ENCODE measurements around the gene PRR36. TPM values are rescaled to one million over a fixed set of nuclear protein-coding genes. Genes with fewer than 3 reads are reported as not detected.

The PRR36 gene
- 0.94 and 1.00 TPM in 2 replicates for polyA plus RNA-seq (2013)

DNA sequence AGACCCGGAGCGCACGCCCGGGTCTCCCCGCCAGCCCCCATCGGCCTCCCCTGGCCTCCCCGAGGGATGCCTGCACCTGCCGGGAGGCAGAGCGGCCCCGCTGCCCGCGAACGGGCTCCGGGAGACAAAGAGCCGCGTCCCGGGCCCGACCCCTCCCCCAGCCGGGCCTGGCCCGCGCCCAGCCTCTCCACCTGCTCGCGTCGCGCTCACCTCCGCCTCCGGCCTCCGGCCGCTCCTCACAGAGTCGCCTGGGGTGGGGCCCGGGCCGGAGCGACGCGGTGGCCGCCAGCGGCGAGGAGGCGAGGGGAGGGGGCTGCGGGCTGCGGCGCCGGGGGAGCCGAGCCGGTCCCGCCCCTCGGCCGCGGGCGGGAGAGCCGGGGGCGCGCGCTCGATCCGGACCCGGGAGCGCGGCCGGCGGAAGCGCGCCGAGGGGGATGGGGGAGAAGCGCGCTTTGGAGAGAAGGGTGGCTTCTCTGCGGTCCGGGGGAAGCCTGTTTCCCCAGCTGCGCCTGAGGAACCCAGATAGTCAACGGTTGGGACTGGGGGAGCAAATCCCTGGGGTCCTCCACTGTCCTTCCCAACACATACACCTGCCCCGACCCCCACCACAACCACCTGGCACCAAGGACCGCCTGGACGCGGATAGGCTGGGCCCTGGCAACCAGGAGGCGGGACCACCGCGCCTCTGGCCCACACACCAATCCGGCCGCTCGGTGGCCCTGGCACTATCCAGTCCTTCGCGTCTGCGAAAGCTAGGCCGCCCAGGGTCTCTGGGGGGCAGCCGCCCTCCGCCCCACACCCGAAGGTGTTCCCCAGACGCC, at the start of gene PRR36:
TSS of gene PRR36 (minus strand) at position 315 of the 821 bp plus-strand sequence. CDS start 701 bp downstream, outside the sequence.
- Histone ChIP-seq H3K79me2 (ENCODE audit: control insufficient read depth, insufficient read depth, low read length, poor library complexity) (no peaks in the 10 kb centered on the region), H4K8ac (ENCODE audit: low read depth, low read length) (peak within 1 kb of the TSS; percentile 24), H2BK5ac (ENCODE audit: low read depth, low read length, poor library complexity) (no peak within 1 kb of the TSS), H2BK12ac (ENCODE audit: low read length) (no peak within 1 kb of the TSS), H2AK5ac (ENCODE audit: low read length) (no peak within 1 kb of the TSS), H4K12ac (ENCODE audit: low read depth, low read length) (no peak within 1 kb of the TSS), H3K4me1 (ENCODE audit: control insufficient read depth in 1 of 2, insufficient read depth in 2 of 2, low read length in 2 of 2) (peaks cover 10 to 30% of the 10 kb centered on the region in 2 experiments), H3K23ac (ENCODE audit: low read length) (no peak within 1 kb of the TSS), H3K14ac (ENCODE audit: low read length) (no peak within 1 kb of the TSS), H3K9me3 (ENCODE audit: insufficient read depth, low read depth, low read length) (peaks cover 10% of the 10 kb centered on the region), H3K4me3 (ENCODE audit: low read depth, low read length) (peak within 1 kb of the TSS; percentile 42), H3K36me3 (ENCODE audit: control insufficient read depth in 1 of 2, insufficient read depth in 2 of 2, low read length in 2 of 2) (no peaks in the 10 kb centered on the region), H4K91ac (ENCODE audit: low read depth, low read length) (no peak within 1 kb of the TSS), H3K4me2 (ENCODE audit: low read length) (peak within 1 kb of the TSS; percentile 72), H3K79me1 (ENCODE audit: low read length) (peaks cover 3% of the 10 kb centered on the region), H3K9ac (ENCODE audit: low read length) (no peak within 1 kb of the TSS), H3K27me3 (ENCODE audit: insufficient read depth, low read length) (peaks cover 19% of the 10 kb centered on the region), H2AFZ (ENCODE audit: insufficient read depth, low read length, poor library complexity) (no peak within 1 kb of the TSS), H3K27ac (ENCODE audit: low read depth, low read length) (no peak within 1 kb of the TSS), H2BK120ac (ENCODE audit: insufficient read depth, low read length, poor library complexity) (no peak within 1 kb of the TSS), H3K18ac (ENCODE audit: low read length) (no peak within 1 kb of the TSS), H3K4ac (ENCODE audit: low read depth, low read length) (no peak within 1 kb of the TSS)
- peak in 1 of 2 donors; percentile 16 for DNase-seq
- no CpG with 5 or more reads among the region's 88 CpGs for WGBS (ENCODE audit: extremely low coverage, insufficient coverage, insufficient read length)

DNA sequence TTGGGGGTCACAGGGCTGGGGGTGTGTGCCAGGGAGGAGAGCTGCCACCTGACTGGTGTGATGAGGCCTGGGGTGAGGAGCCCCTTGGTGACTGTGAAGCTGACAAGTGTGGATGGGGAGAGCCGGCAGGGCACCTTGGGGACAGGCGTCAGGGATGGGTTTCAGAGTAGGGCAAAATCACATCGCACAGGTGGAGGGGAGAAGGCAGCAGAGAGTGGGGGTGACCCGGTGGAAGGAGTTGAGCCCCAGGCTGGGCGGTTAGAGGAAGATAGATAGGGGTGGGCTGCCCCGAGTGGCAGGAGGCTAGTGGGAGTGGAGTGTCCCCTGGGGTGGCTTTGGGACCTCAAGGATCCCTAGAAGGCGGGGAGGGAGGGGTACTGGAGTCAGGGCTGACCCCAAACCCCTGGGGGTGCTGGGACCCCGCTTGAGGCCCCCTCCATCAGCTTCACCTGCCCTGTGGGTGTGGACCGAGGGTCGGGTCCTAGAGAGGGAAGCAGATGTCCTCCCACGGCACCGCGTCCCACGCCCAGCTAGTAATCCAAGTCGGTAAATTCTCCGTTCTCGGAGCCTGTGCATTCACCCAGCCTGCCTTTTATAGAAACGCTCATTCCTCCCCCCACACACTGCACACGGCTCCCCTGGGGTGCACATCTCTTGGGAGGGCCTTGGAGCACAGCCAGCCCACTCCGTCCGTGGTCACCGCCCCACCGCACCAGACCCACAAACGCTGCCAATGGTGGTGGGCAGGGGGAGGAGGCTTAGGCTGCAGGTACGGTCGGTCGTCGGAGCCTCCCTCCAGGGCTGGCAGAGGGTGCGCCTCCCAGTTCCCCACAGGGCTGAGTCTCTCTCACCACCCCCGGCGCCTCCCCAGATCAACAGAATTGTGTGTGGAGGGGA, 49.4 kb upstream of the PRR36 start:
- WGBS (ENCODE audit: extremely low coverage, insufficient coverage, insufficient read length), result no CpG with 5 or more reads among the region's 31 CpGs
- H3K14ac ChIP-seq (ENCODE audit: low read length), result no peak overlapping the region
- no peak overlapping the region for H3K9ac ChIP-seq (ENCODE audit: low read length)
- peaks cover 24 to 25% of the 10 kb centered on the region in 2 experiments for H3K36me3 ChIP-seq (ENCODE audit: control insufficient read depth in 1 of 2, insufficient read depth in 2 of 2, low read length in 2 of 2)
- H3K27me3 ChIP-seq (ENCODE audit: insufficient read depth, low read length), result peaks cover 2% of the 10 kb centered on the region
- H3K18ac ChIP-seq (ENCODE audit: low read length), result no peak overlapping the region
- no peak overlapping the region for H2BK120ac ChIP-seq (ENCODE audit: insufficient read depth, low read length, poor library complexity)
- H2BK12ac ChIP-seq (ENCODE audit: low read length), result no peak overlapping the region
- no peak overlapping the region for H3K4ac ChIP-seq (ENCODE audit: low read depth, low read length)
- DNase-seq, result no peak
- no peak overlapping the region for H3K4me3 ChIP-seq (ENCODE audit: low read depth, low read length)
- no peak overlapping the region for H3K23ac ChIP-seq (ENCODE audit: low read length)
- H3K9me3 ChIP-seq (ENCODE audit: insufficient read depth, low read depth, low read length), result peaks cover 2% of the 10 kb centered on the region
- H4K8ac ChIP-seq (ENCODE audit: low read depth, low read length), result no peak overlapping the region
- H2AFZ ChIP-seq (ENCODE audit: insufficient read depth, low read length, poor library complexity), result no peak overlapping the region
- H3K4me1 ChIP-seq (ENCODE audit: control insufficient read depth in 1 of 2, insufficient read depth in 2 of 2, low read length in 2 of 2), result peaks cover 8 to 13% of the 10 kb centered on the region in 2 experiments
- H3K79me1 ChIP-seq (ENCODE audit: low read length), result peaks cover 4% of the 10 kb centered on the region
- no peak overlapping the region for H3K27ac ChIP-seq (ENCODE audit: low read depth, low read length)
- H2BK5ac ChIP-seq (ENCODE audit: low read depth, low read length, poor library complexity), result no peak overlapping the region
- H4K91ac ChIP-seq (ENCODE audit: low read depth, low read length), result no peak overlapping the region
- H3K79me2 ChIP-seq (ENCODE audit: control insufficient read depth, insufficient read depth, low read length, poor library complexity), result peaks cover 2% of the 10 kb centered on the region
- no peak overlapping the region for H3K4me2 ChIP-seq (ENCODE audit: low read length)
- no peak overlapping the region for H2AK5ac ChIP-seq (ENCODE audit: low read length)
- no peak overlapping the region for H4K12ac ChIP-seq (ENCODE audit: low read depth, low read length)

DNA sequence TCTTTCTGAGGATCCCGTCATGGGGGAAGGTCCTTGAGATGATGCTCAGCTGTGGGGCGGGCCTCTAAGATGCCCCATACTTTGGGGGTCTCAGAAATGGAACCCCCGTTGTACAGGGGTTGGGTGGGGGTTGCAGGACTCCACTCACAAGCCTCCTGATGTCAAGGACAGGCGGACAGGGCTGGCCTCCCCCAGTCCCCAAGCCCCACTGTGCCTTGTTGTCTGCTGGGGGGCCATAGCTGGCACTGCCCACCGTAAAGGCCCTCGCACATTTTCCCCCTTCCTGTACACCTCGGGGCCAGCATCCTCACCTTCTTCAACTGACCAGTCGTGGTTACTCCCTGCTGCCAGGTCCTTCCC, 48.6 kb upstream of the PRR36 start:
- no peak overlapping the region for H4K8ac ChIP-seq (ENCODE audit: low read depth, low read length)
- no peak overlapping the region for H3K14ac ChIP-seq (ENCODE audit: low read length)
- peaks cover 6% of the 10 kb centered on the region for H3K27me3 ChIP-seq (ENCODE audit: insufficient read depth, low read length)
- no peak overlapping the region for H2AK5ac ChIP-seq (ENCODE audit: low read length)
- no peak overlapping the region for H3K9ac ChIP-seq (ENCODE audit: low read length)
- H3K23ac ChIP-seq (ENCODE audit: low read length), result no peak overlapping the region
- H2AFZ ChIP-seq (ENCODE audit: insufficient read depth, low read length, poor library complexity), result no peak overlapping the region
- no peak overlapping the region for H3K4me3 ChIP-seq (ENCODE audit: low read depth, low read length)
- no peak overlapping the region for H2BK12ac ChIP-seq (ENCODE audit: low read length)
- H2BK120ac ChIP-seq (ENCODE audit: insufficient read depth, low read length, poor library complexity), result no peak overlapping the region
- peaks cover 2% of the 10 kb centered on the region for H3K79me2 ChIP-seq (ENCODE audit: control insufficient read depth, insufficient read depth, low read length, poor library complexity)
- no peak overlapping the region for H4K91ac ChIP-seq (ENCODE audit: low read depth, low read length)
- H3K4me1 ChIP-seq (ENCODE audit: control insufficient read depth in 1 of 2, insufficient read depth in 2 of 2, low read length in 2 of 2), result peaks cover 8 to 13% of the 10 kb centered on the region in 2 experiments
- H2BK5ac ChIP-seq (ENCODE audit: low read depth, low read length, poor library complexity), result no peak overlapping the region
- DNase-seq, result no peak
- H3K79me1 ChIP-seq (ENCODE audit: low read length), result peaks cover 4% of the 10 kb centered on the region
- peaks cover 24 to 25% of the 10 kb centered on the region in 2 experiments for H3K36me3 ChIP-seq (ENCODE audit: control insufficient read depth in 1 of 2, insufficient read depth in 2 of 2, low read length in 2 of 2)
- no peak overlapping the region for H3K18ac ChIP-seq (ENCODE audit: low read length)
- H3K9me3 ChIP-seq (ENCODE audit: insufficient read depth, low read depth, low read length), result peaks cover 3% of the 10 kb centered on the region
- WGBS (ENCODE audit: extremely low coverage, insufficient coverage, insufficient read length), result no CpG with 5 or more reads among the region's 8 CpGs
- H4K12ac ChIP-seq (ENCODE audit: low read depth, low read length), result no peak overlapping the region
- no peak overlapping the region for H3K4ac ChIP-seq (ENCODE audit: low read depth, low read length)
- H3K4me2 ChIP-seq (ENCODE audit: low read length), result no peak overlapping the region
- H3K27ac ChIP-seq (ENCODE audit: low read depth, low read length), result no peak overlapping the region

DNA sequence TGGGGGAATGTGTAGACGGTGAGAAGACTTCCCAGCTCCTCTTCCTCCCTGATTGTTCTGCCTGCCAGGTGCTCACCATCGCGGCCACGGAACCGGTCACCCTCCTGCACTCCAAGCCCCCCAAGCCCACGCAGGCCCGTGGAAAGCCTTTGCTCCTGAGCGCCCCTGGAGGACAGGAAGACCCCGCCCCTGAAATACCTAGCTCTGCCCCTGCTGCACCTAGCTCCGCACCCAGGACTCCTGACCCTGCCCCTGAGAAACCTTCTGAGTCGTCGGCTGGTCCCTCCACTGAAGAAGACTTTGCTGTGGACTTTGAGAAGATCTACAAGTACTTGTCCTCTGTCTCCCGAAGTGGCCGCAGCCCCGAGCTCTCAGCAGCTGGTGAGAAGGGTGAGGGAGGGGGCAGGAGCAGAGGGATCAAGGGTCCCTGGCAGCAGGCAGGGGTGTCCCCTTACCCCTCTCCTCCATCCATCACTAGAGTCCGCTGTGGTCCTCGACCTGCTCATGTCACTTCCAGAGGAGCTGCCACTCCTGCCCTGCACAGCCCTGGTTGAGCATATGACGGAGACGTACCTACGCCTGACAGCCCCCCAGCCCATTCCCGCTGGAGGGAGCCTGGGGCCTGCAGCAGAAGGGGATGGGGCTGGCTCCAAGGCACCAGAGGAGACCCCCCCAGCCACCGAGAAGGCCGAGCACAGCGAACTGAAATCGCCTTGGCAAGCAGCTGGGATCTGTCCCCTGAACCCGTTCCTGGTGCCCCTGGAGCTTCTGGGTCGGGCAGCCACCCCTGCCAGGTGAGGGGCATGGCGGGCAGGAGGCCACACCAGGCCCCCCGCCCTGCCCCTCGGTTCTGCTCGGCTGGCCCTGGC, 48.0 kb upstream of the PRR36 start:
- Histone ChIP-seq H3K36me3 (ENCODE audit: control insufficient read depth in 1 of 2, insufficient read depth in 2 of 2, low read length in 2 of 2) (peaks cover 24 to 25% of the 10 kb centered on the region in 2 experiments), H4K12ac (ENCODE audit: low read depth, low read length) (no peak overlapping the region), H3K14ac (ENCODE audit: low read length) (no peak overlapping the region), H2BK120ac (ENCODE audit: insufficient read depth, low read length, poor library complexity) (no peak overlapping the region), H2AK5ac (ENCODE audit: low read length) (no peak overlapping the region), H3K27ac (ENCODE audit: low read depth, low read length) (no peak overlapping the region), H3K9ac (ENCODE audit: low read length) (no peak overlapping the region), H3K4me3 (ENCODE audit: low read depth, low read length) (no peak overlapping the region), H4K91ac (ENCODE audit: low read depth, low read length) (no peak overlapping the region), H3K79me1 (ENCODE audit: low read length) (peaks cover 4% of the 10 kb centered on the region), H3K4me1 (ENCODE audit: control insufficient read depth in 1 of 2, insufficient read depth in 2 of 2, low read length in 2 of 2) (peaks cover 8 to 19% of the 10 kb centered on the region in 2 experiments), H2BK5ac (ENCODE audit: low read depth, low read length, poor library complexity) (no peak overlapping the region), H2BK12ac (ENCODE audit: low read length) (no peak overlapping the region), H3K4me2 (ENCODE audit: low read length) (no peak overlapping the region), H3K4ac (ENCODE audit: low read depth, low read length) (no peak overlapping the region), H3K79me2 (ENCODE audit: control insufficient read depth, insufficient read depth, low read length, poor library complexity) (peaks cover 2% of the 10 kb centered on the region), H3K9me3 (ENCODE audit: insufficient read depth, low read depth, low read length) (peaks cover 3% of the 10 kb centered on the region), H3K18ac (ENCODE audit: low read length) (no peak overlapping the region), H4K8ac (ENCODE audit: low read depth, low read length) (no peak overlapping the region), H3K23ac (ENCODE audit: low read length) (no peak overlapping the region), H3K27me3 (ENCODE audit: insufficient read depth, low read length) (peaks cover 12% of the 10 kb centered on the region), H2AFZ (ENCODE audit: insufficient read depth, low read length, poor library complexity) (no peak overlapping the region)
- WGBS (ENCODE audit: extremely low coverage, insufficient coverage, insufficient read length), result no CpG with 5 or more reads among the region's 31 CpGs
- no peak for DNase-seq

All from trophoblast cell (in vitro differentiated cells and primary cell).